Activated T-helper 17 cell treated with anti-CD3 and anti-CD28 coated beads, Interleukin-2, amount 50 U/mL, for 72 hours (primary cell): ENCODE measurements around the gene MAPK9. TPM values are rescaled to one million over a fixed set of nuclear protein-coding genes. Genes with fewer than 3 reads are reported as not detected.

Experiments used
- ATAC-seq: fragments of 150-1000 bp; cut with Tn5 transposase; replicated peaks from 2 replicates; pipeline ENCODE4 v1.10.0; 2021; ENCODE audit warnings: mild to moderate bottlenecking, moderate library complexity
- H3K27ac Mint-ChIP-seq: one replicate; pipeline ENCODE4 v1.8.0; 2022; ENCODE audit warnings: mixed read lengths
- H3K27me3 Mint-ChIP-seq: one replicate; pipeline ENCODE4 v1.8.0; 2022; ENCODE audit warnings: mixed read lengths
- H3K36me3 Mint-ChIP-seq: one replicate; pipeline ENCODE4 v1.8.0; 2022; ENCODE audit warnings: low read depth, mild to moderate bottlenecking, mixed read lengths
- H3K4me1 Mint-ChIP-seq: one replicate; pipeline ENCODE4 v1.8.0; 2022; ENCODE audit warnings: mixed read lengths
- H3K4me3 Mint-ChIP-seq: one replicate; pipeline ENCODE4 v1.8.0; 2022; ENCODE audit warnings: mild to moderate bottlenecking, mixed read lengths
- H3K9me3 Mint-ChIP-seq: one replicate; pipeline ENCODE4 v1.8.0; 2022; ENCODE audit warnings: mixed read lengths
- total RNA-seq, 2 donors: library from RNA; stranded (reverse); gene quantifications; one replicate each; pipeline ENCODE4 v1.2.3, GENCODE V29; 2022

The MAPK9 gene
- total RNA-seq, 2 donors from 2014 or later, result 24.6 to 41.3 TPM

- Mint-ChIP-seq H3K27me3 (peaks cover 9% of the 10 kb centered on the region), H3K36me3 (no peaks in the 10 kb centered on the region), H3K9me3 (no peaks in the 10 kb centered on the region), H3K27ac (no peak overlapping the region), H3K4me1 (no peaks in the 10 kb centered on the region), H3K4me3 (no peak overlapping the region)
- ATAC-seq, result peak; percentile 20
These were observed 39.1 kb upstream of the MAPK9 start for GRCh38 chr5:180330810-180331646.

GRCh38 chr5:180330270-180330648 is 38.4 kb upstream of the MAPK9 start:
- H3K36me3 Mint-ChIP-seq, result no peaks in the 10 kb centered on the region
- H3K27ac Mint-ChIP-seq, result no peak overlapping the region
- no peaks in the 10 kb centered on the region for H3K4me1 Mint-ChIP-seq
- no peaks in the 10 kb centered on the region for H3K9me3 Mint-ChIP-seq
- peaks cover 9% of the 10 kb centered on the region for H3K27me3 Mint-ChIP-seq
- ATAC-seq, result peak; percentile 26
- no peak overlapping the region for H3K4me3 Mint-ChIP-seq

- H3K9me3 Mint-ChIP-seq, result no peaks in the 10 kb centered on the region
- H3K4me3 Mint-ChIP-seq, result no peak overlapping the region
- no peak for ATAC-seq
- no peak overlapping the region for H3K27ac Mint-ChIP-seq
- H3K36me3 Mint-ChIP-seq, result no peaks in the 10 kb centered on the region
- peaks cover 9% of the 10 kb centered on the region for H3K27me3 Mint-ChIP-seq
- H3K4me1 Mint-ChIP-seq, result no peaks in the 10 kb centered on the region
These were observed 37.9 kb upstream of the MAPK9 start for GRCh38 chr5:180329606-180330269.

GRCh38 chr5:180329138-180329435 is 37.2 kb upstream of the MAPK9 start:
- Mint-ChIP-seq H3K9me3 (no peaks in the 10 kb centered on the region), H3K27ac (no peak overlapping the region), H3K4me3 (no peak overlapping the region), H3K36me3 (no peaks in the 10 kb centered on the region), H3K27me3 (peaks cover 6% of the 10 kb centered on the region), H3K4me1 (no peaks in the 10 kb centered on the region)
- no peak for ATAC-seq

- Mint-ChIP-seq H3K4me3 (no peak overlapping the region), H3K9me3 (no peaks in the 10 kb centered on the region), H3K36me3 (no peaks in the 10 kb centered on the region), H3K4me1 (no peaks in the 10 kb centered on the region), H3K27ac (no peak overlapping the region), H3K27me3 (peaks cover 3% of the 10 kb centered on the region)
- ATAC-seq, result peak; percentile 93
These were observed 36.6 kb upstream of the MAPK9 start for GRCh38 chr5:180328296-180329137.

GRCh38 chr5:180326989-180327565 is 35.2 kb upstream of the MAPK9 start:
- H3K4me3 Mint-ChIP-seq, result no peak overlapping the region
- H3K9me3 Mint-ChIP-seq, result no peaks in the 10 kb centered on the region
- H3K36me3 Mint-ChIP-seq, result no peaks in the 10 kb centered on the region
- no peaks in the 10 kb centered on the region for H3K27me3 Mint-ChIP-seq
- H3K27ac Mint-ChIP-seq, result no peak overlapping the region
- H3K4me1 Mint-ChIP-seq, result no peaks in the 10 kb centered on the region
- no peak for ATAC-seq

GRCh38 chr5:180324601-180324950 is 32.7 kb upstream of the MAPK9 start:
- no peaks in the 10 kb centered on the region for H3K4me1 Mint-ChIP-seq
- no peak overlapping the region for H3K27ac Mint-ChIP-seq
- H3K4me3 Mint-ChIP-seq, result no peak overlapping the region
- H3K9me3 Mint-ChIP-seq, result no peaks in the 10 kb centered on the region
- H3K36me3 Mint-ChIP-seq, result no peaks in the 10 kb centered on the region
- H3K27me3 Mint-ChIP-seq, result no peaks in the 10 kb centered on the region
- ATAC-seq, result no peak

GRCh38 chr5:180323941-180324600 is 32.2 kb upstream of the MAPK9 start:
- H3K27me3 Mint-ChIP-seq, result peaks cover under 1% of the 10 kb centered on the region
- no peak for ATAC-seq
- no peak overlapping the region for H3K27ac Mint-ChIP-seq
- H3K4me1 Mint-ChIP-seq, result no peaks in the 10 kb centered on the region
- H3K4me3 Mint-ChIP-seq, result no peak overlapping the region
- no peaks in the 10 kb centered on the region for H3K9me3 Mint-ChIP-seq
- H3K36me3 Mint-ChIP-seq, result no peaks in the 10 kb centered on the region

GRCh38 chr5:180323160-180323559 is 31.3 kb upstream of the MAPK9 start:
- no peak for ATAC-seq
- Mint-ChIP-seq H3K4me1 (no peaks in the 10 kb centered on the region), H3K36me3 (no peaks in the 10 kb centered on the region), H3K27me3 (peaks cover 4% of the 10 kb centered on the region), H3K27ac (no peak overlapping the region), H3K4me3 (no peak overlapping the region), H3K9me3 (no peaks in the 10 kb centered on the region)

GRCh38 chr5:180318456-180319089 is 26.7 kb upstream of the MAPK9 start:
- H3K27ac Mint-ChIP-seq, result no peak overlapping the region
- ATAC-seq, result no peak
- peaks cover 7% of the 10 kb centered on the region for H3K27me3 Mint-ChIP-seq
- H3K36me3 Mint-ChIP-seq, result no peaks in the 10 kb centered on the region
- no peaks in the 10 kb centered on the region for H3K9me3 Mint-ChIP-seq
- no peak overlapping the region for H3K4me3 Mint-ChIP-seq
- no peaks in the 10 kb centered on the region for H3K4me1 Mint-ChIP-seq

GRCh38 chr5:180316586-180316985 is 24.7 kb upstream of the MAPK9 start:
- Mint-ChIP-seq H3K4me3 (no peak overlapping the region), H3K27me3 (peaks cover 7% of the 10 kb centered on the region), H3K36me3 (no peaks in the 10 kb centered on the region), H3K4me1 (no peaks in the 10 kb centered on the region), H3K27ac (no peak overlapping the region), H3K9me3 (no peaks in the 10 kb centered on the region)
- ATAC-seq, result no peak

GRCh38 chr5:180315762-180316212 is 23.9 kb upstream of the MAPK9 start:
- Mint-ChIP-seq H3K36me3 (no peaks in the 10 kb centered on the region), H3K4me1 (no peaks in the 10 kb centered on the region), H3K4me3 (no peak overlapping the region), H3K9me3 (no peaks in the 10 kb centered on the region), H3K27me3 (peaks cover 7% of the 10 kb centered on the region), H3K27ac (no peak overlapping the region)
- peak; percentile 85 for ATAC-seq

- Mint-ChIP-seq H3K27me3 (peaks cover 4% of the 10 kb centered on the region), H3K27ac (no peak overlapping the region), H3K4me1 (no peaks in the 10 kb centered on the region), H3K4me3 (no peak overlapping the region), H3K36me3 (no peaks in the 10 kb centered on the region), H3K9me3 (no peaks in the 10 kb centered on the region)
- ATAC-seq, result peak; percentile 35
These were observed 22.0 kb upstream of the MAPK9 start for GRCh38 chr5:180313677-180314505.
